Fibroblast of villous mesenchyme (primary cell): ENCODE data around the gene LGMN. TPM values are rescaled to one million over a fixed set of nuclear protein-coding genes. Genes with fewer than 3 reads are reported as not detected.
A peak's percentile ranks its signal among the peaks of the same experiment; 100 is the strongest.
"Not testable (repeated sequence)": the region's sequence is repeated elsewhere in the genome, so short reads cannot be mapped to it uniquely, and the experiment has no call there.

Experiments
- DNase-seq: peaks from one replicate; pipeline ENCODE4 v3.0.0-alpha.2; 2010; ENCODE audit warnings: low read depth
- H3K4me3 ChIP-seq: 2 replicates; pipeline ENCODE4 v1.5.1; 2011; ENCODE audit warnings: low read depth, mild to moderate bottlenecking, low read length
- total RNA-seq: library from RNA; depleted of rRNA; stranded (reverse); fragments of >200 nt; gene quantifications from 2 replicates; pipeline ENCODE4 v1.2.3, GENCODE V29; 2012
- TF ChIP-seq, protein P1 (sequence below): IDR thresholded peaks from 2 replicates; pipeline ENCODE4 v1.5.1; 2012; ENCODE audit warnings: low read depth, mild to moderate bottlenecking, low read length; ENCODE audit not compliant: insufficient read depth

The LGMN gene
- total RNA-seq, 1 donor = 41.5 TPM

DNA sequence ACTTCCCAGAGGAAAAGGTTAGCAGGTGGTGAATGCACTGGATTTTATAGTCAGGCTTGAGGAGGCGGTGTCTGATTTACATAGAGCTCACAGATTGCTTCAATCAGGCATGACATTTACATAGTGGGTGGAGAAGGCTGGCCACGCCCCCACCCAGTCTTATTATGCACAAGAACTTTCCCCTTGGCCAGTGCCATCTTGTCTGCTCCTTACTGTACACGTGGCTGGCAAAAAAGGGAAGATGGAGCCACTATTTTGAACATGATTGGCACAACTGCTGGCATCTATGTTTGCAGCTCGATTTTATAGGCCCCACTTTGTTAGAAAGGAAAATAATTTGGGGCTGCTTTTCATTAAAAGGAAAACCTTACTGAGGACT is 10.9 kb upstream of the LGMN start:
- no peak overlapping the region for H3K4me3 ChIP-seq
- DNase-seq = peak; percentile 59
- TF ChIP-seq, protein P1, sequence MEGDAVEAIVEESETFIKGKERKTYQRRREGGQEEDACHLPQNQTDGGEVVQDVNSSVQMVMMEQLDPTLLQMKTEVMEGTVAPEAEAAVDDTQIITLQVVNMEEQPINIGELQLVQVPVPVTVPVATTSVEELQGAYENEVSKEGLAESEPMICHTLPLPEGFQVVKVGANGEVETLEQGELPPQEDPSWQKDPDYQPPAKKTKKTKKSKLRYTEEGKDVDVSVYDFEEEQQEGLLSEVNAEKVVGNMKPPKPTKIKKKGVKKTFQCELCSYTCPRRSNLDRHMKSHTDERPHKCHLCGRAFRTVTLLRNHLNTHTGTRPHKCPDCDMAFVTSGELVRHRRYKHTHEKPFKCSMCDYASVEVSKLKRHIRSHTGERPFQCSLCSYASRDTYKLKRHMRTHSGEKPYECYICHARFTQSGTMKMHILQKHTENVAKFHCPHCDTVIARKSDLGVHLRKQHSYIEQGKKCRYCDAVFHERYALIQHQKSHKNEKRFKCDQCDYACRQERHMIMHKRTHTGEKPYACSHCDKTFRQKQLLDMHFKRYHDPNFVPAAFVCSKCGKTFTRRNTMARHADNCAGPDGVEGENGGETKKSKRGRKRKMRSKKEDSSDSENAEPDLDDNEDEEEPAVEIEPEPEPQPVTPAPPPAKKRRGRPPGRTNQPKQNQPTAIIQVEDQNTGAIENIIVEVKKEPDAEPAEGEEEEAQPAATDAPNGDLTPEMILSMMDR = no peak

DNA sequence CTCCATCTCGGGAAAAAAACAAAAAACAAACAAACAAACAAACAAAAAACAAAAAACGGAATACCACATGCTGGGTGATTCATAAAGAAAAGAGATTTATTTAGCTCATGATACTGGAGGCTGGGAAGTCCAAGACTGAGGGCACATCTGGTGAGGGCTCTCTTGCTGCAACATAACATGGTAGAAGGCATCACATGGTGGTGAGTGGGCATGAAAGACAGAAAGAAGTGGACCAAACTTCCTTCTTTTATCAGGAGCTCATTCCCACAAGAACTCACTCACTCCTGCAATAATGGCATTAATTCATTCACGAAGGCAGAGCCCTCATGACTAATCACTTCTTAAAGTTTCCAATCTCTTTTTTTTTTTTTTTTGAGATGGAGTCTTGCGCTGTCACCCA is 8.0 kb upstream of the LGMN start:
- no peak overlapping the region for H3K4me3 ChIP-seq
- no peak for DNase-seq
- TF ChIP-seq, protein P1 = no peak

DNA sequence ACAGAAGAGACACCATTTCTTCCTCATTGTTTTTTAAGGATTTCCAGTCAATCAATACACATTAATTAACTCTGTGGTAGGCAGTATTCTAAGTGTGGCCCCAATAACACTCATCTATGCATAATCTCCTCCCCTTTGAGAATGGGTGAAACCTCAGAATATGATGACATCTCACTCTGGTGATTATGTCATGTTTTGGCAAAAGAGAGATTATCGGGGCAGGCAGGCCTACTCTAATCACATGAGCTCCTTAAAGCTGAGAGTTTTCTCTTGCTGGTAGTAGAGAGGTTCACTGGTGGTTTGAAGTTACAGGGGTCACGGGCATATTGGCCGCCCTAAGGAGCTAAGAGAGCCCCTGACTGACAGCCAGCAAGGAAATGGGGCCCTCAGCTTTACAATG is 7.1 kb upstream of the LGMN start:
- no peak overlapping the region for H3K4me3 ChIP-seq
- DNase-seq = peak; percentile 15
- TF ChIP-seq, protein P1 = no peak

DNA sequence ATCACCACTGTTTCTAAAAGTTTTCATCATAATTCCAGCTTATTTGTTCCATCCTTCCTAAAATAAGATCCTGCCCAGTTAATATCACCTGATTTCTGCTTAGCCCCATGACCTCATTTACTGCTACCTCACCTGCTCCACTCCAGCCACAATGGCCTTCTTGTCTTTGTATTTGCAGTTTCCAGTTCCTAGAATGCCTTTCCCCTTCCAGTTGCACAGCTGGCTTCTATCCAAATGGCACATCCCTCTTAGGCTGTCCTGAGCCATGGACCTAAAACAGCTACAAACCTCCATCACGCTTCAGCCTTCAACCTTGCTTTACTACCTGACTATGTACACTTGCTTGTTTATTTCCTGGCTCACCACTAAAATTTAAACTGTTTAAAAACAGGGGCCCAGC is 6.5 kb upstream of the LGMN start:
- no peak for DNase-seq
- no peak overlapping the region for H3K4me3 ChIP-seq
- TF ChIP-seq, protein P1 = no peak

DNA sequence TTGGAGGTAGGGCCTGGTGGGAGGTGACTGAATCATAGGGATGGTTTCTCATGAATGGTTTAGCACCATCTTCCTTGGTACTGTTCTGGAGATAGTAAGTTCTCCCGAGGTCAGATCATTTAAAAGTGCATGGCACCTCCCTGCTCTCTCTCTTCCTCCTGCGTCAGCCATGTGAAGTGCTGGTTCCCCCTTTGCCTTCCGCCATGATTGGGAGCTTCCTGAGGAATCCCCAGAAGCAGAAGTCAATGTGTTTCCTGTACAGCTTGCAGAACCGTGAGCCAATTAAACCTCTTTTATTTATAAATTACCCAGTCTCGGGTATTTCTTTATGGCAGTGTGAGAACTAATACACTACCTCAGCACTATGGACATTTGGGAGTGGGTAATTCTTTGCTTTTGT is 4.8 kb upstream of the LGMN start:
- TF ChIP-seq, protein P1 = no peak
- no peak for DNase-seq
- no peak overlapping the region for H3K4me3 ChIP-seq

DNA sequence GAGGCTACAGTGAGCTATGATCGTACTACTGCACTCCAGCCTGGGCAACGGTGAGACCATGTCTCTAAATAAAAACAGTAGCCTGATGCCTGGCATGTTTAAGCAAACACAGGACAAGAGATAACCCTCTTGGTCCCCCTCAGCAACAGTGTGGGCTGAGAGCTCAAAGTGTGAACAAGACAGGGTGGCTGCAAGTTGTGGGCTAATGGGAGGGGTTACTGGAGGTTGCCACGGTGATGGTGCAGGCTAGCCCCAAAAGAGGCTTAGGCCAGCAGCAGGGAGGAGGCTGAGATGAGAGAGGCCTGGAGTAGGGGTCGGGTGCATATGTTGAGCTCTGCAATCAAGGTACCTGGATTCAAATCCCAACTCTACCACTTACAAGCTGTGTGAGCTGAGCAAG is 3.4 kb upstream of the LGMN start:
- TF ChIP-seq, protein P1 = no peak
- H3K4me3 ChIP-seq = no peak overlapping the region
- DNase-seq = no peak

DNA sequence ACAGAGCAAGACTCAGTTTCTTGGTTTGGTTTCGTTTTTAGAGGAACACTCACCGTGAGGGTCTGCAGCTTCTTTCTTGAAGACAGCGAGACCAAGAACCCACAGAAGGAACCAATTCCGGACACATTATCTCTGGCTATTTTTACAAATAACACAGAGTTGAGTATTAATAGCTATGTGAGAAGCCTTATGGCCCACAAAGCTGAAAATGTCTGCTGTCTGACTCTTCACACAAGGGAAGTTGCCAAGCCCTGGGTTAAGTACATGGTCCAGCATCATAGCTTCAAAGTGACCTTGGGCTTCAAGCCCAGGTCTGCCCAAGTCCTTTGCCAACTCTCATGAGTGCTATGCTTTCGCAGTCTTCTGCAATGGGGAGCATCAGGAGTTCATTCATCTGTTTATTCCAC is 2.6 kb upstream of the LGMN start:
- DNase-seq = no peak
- TF ChIP-seq, protein P1 = no peak

DNA sequence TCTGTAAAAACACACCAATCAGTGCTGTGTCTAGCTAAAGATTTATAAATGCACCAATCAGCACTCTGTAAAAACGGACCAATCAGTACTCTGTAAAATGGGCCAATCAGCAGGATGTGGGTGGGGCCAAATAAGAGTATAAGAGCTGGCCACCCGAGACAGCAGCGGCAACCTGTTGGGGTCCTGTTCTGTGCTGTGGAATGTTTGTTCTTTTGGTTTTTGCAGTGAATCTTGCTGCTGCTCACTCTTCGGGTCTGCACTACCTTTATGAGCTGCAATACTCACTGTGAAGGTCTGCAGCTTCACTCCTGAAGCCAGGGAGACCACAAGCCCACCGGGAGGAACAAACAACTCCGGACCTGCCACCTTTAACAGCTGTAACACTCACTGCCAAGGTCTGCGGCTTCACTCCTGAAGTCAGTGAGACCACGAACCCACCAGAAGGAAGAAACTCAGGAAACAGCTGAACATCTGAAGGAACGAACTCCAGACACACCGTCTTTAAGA is 1.8 kb upstream of the LGMN start:
- DNase-seq, H3K4me3 ChIP-seq: not testable (repeated sequence)

More for the DNA sequence above, 2.6 kb upstream of the LGMN start:
- no peak overlapping the region for H3K4me3 ChIP-seq
